HG03575 (cell line): ENCODE measurements around the gene TRIM59.

Source experiments
- ATAC-seq: cut with Tn5 transposase; IDR thresholded peaks from one replicate; pipeline ENCODE4 v1.9.1; 2021; ENCODE audit not compliant: unreplicated experiment, insufficient number of reproducible peaks, low FRiP score; ENCODE audit errors: extremely low read depth

Gene TRIM59, protein sequence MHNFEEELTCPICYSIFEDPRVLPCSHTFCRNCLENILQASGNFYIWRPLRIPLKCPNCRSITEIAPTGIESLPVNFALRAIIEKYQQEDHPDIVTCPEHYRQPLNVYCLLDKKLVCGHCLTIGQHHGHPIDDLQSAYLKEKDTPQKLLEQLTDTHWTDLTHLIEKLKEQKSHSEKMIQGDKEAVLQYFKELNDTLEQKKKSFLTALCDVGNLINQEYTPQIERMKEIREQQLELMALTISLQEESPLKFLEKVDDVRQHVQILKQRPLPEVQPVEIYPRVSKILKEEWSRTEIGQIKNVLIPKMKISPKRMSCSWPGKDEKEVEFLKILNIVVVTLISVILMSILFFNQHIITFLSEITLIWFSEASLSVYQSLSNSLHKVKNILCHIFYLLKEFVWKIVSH

DNA sequence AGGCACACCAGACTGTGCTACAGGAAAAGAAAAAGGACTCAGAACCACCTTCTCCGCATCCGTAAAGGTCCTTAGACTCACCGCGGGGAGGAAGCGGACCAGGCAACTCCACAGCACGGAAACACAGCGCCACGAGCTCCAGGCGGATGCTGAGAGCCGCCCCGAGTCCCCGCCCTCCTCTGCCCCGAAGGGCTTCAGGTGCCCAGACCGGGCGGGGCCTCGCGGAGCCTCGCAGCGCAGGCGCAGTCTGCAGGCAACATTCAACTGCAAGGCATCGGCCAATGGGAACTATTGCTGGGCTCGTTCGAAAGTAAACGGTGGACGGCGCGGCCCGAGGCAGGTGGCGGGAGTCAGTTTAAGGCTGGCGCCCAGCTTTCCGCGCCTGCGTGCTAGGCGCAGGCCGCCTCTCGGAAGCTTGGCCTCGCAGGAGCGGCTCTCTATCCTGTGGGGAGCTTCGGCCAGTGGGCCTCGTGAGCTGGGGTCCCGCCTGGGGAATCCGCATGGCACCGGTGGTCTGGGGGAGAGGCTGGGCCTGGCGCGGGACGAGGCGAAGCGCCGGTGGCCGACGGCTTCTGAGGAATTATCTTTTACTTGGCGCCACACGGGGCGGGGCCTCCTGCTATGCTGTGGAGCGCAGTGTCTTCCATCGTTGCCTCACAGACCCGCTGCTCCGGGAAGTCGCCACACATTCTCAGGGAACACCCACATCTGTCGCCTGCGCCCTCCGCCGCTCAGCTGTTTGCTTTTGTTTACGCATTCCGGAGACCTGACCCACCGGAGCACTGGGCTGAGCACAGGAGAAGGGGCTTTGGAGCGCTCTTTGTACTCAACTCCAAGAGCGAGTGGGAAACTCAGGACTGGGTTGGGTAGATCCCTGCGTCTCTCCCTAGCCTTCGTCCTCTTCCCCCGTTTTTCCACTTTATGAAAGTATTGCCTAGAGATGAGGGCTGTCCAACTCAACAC lies at the start of gene TRIM59:
Gene TRIM59, minus strand, starts transcription at position 151 of the 963 bp plus-strand sequence. CDS start 10,603 bp downstream, outside the sequence.
- ATAC-seq = peak; percentile 89

DNA sequence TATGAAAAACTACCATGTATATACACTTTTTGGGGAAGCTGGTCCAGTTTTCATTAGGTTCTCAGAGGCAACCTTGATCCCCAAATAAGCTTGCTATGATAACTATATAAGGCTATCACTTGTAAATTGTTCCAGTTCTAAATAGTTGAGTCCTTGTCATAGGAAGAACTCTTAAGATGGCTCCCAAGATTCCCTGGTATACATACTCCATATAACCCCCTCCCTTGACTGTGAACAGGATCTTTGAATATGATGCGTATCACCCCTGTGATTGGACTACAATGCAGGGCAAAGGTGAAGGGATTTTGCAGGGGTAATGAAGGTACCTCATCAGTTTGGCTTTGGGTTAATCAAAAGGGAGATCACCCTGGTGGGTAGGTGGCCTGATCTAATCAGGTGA lies 48.6 kb upstream of the TRIM59 start:
- no peak for ATAC-seq

DNA sequence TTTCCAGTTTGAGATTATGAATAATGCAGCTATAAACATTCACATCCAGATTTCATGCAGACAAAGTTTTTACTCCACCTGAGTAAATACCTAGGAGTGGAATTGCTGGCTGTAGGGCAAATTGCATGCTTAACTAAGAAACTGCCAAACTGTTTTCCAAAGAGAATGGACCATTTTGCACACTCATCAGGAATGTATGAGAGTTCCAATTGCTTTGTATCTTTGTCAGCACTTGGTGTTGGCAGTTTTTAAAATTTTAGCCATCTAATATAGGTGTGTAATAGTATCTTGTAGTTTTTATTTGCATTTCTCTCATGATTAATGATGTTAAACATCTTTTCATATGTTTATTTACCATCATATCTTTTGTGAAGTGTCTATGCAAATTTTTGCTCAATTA lies 40.6 kb upstream of the TRIM59 start:
- no peak for ATAC-seq

DNA sequence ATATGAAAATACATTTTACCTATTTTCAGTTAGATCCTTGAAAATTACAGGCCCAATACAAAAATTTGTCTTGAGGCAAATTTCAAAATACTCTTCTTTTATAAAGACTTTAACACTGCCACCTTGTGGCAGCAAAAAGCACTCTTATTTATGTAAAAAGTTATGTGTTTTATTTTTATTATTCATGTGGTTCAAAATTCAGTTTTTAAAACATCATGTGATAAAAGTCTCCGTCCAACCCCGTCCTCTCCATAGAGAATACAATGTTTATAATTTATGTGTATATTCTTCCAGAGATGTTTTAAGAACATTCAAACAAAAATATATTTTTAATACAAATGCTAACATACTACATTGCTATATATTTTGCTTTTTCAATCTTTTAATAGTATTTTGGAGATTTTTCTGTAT lies 36.9 kb upstream of the TRIM59 start:
- no peak for ATAC-seq

DNA sequence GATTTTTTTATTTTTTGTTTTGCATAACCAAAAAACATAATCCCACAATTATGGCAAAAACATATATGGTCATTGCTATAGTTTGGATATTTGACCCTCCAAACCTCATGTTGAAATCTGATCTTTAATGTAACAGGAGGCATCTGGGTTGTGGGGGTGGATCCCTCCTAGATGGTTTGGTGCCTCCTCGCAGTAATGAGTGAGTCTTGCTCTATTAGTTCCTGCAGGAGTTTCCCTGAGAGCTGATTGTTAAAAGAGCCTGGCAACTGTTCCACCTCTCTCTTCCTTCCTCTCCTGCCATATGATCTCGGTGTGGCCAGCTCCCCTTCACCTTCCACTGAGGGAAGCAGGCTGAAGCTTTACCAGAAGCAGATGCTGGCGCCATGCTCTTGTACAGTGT lies 33.2 kb upstream of the TRIM59 start:
- no peak for ATAC-seq

DNA sequence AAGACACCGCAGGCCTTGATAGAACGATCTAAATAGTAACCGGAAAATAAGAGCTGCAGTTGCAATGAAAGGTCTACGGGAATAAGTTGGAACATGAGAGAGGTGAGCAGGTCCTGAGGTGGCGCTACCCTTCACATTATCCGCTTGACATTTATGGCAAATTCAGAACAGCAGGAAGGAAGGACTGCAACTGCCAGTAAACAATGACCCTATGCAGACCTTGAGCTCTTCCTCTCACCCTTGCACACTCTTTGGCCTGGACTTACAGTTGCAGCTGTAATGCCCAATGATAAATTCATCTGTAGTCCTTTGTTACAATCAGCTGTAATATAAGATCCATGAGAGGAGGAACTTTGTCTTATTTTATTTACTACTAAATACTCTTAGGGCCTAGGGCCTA lies 32.3 kb upstream of the TRIM59 start:
- no peak for ATAC-seq

DNA sequence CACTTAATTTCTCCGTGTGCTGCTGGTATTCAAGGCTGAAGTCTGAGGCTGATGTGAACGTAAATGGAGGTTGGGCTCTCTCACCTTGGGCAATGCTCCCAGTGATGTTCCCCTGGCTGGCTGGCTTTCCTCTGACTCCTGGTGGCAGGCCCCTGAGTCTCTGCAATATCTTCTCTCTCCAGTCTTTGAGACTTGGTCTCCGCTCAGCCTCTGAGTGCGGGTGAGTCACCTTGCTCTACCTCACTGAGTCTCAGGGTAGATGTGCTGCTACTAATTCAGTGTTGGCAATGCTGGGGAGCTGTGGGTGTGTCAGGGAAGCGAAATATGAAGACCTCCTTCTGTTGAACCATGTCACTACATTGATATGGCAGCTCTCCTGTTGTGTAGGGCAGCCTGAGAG lies 31.3 kb upstream of the TRIM59 start:
- ATAC-seq = no peak

DNA sequence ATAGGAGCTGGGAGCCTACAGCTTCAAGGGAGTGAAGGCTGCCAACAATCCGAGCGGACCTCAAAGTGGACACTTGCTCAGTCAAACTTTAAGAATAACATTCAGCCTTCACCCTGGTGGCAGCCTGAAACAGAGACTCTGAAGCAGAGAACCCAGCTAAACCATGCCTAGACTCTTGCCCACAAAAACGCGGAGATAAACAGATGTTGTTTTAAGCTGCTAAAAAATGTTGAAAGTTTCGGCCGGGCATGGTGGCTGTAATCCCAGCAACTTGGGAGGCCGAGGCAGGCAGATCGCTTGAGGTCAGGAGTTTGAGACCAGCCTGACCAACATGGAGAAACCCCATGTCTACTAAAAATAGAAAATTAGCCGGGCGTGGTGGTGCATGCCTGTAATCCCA lies 29.8 kb upstream of the TRIM59 start:
- ATAC-seq = no peak

DNA sequence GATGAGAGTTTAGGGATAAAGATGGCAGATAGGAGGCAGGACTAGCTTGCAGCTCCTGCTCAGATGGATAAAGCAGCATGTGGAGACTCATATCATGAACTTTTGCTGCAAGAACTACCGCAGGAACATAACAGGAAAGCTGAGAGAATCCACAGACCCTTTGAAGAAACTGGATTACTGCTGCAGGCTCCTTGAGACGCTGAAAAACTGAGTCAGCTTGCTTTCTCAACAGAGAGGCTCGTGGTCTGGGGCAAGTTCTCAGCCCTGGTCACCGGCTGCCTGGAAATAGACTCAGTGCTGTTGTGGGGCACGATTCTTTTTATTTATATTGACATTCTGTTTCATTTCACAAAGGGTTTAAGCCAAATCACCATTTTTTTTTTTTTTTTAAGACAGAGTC lies 28.8 kb upstream of the TRIM59 start:
- no peak for ATAC-seq

DNA sequence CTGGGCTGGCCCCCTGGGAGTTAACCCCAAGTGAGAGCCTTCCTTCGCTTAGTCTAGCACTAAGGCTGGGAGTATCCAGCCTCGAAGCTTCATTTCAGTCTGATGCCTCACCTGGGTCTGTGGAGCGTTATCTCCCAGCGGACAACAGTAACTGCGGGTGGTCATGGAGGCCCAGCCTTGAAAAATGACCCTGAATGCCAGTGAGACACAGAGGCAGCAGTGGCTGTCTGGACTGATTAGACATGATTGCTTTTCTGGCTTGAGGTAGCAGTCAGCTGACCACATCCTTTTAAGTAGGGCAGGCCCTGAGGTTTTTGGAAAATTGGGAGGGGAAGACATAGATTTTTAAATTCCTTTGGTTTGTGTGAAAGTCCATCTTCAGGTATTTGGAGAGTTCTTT lies 28.2 kb upstream of the TRIM59 start:
- no peak for ATAC-seq

DNA sequence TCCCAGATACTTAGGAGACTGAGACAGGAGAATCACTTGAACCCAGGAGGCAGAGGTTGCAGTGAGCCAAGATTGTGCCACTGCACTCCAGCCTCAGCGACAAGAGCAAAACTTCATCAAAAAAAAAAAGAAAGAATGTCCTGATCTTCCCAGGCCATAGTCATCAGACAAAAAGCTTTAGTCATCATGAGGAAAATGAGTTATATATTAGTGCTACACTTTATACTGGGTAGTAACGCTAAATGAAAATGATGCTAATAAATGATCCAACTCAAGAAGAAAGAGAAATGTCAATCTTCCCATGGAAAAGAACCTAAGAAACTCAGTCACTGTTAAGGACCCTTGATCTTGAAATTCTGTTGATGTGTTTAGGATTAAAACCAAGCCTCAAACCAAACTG lies 26.3 kb upstream of the TRIM59 start:
- ATAC-seq = no peak

DNA sequence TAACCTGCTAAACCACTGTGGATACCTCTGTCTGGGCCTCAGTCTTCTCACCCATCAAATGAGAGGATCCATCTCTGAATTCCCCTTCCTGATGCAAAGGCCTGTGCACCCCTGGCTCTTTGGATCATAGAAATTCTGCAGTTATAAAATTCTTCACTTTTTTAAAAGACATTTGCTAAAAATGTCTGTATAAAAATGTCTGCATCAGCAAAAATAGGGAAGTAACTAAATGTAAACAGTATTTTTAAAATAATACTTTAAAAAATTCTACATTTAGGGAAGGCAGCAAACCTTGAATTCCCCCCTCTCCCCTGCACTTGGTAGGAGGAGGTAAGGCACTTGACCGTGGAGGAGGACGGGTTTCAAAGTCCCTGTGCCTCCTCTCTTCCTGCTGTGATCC lies 25.6 kb upstream of the TRIM59 start:
- ATAC-seq = no peak

DNA sequence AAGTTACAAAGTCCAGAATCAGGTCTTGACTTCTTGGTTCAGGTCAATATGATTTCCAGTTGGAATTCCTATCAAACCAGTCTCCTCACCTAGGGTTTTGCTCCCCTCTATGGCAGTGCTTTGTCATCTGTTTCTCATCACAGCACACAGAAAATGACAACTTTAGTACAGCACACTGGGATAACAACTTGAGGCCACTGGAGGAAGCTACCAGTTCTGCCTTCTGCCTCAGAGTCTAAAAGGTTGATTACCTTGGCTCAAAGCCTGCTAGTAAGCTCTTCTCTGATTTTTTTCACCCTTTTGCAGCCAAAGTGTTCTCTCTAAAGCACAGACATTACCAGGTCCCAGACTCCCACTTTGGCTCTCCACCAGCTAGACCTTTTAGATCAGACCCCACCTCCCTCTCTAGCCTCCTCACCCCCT lies 24.8 kb upstream of the TRIM59 start:
- no peak for ATAC-seq

DNA sequence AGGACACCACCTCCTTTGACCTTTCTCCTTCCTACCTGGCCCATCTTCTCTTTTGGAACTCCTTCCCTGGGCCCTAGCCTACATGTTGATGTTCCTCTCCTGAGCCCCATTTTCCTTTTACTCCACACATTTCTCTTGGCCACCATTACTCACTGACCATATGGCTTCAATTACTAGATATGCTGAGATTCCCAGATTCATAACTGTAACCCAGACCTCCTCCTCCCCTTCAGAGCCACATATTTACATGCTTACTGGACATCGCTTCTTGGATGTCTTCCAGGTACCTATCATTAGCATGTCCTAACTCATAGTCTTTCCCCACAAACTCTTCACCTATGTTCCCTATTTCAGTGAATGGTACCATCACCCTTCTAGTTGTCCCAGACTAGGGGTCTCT lies 24.4 kb upstream of the TRIM59 start:
- no peak for ATAC-seq

DNA sequence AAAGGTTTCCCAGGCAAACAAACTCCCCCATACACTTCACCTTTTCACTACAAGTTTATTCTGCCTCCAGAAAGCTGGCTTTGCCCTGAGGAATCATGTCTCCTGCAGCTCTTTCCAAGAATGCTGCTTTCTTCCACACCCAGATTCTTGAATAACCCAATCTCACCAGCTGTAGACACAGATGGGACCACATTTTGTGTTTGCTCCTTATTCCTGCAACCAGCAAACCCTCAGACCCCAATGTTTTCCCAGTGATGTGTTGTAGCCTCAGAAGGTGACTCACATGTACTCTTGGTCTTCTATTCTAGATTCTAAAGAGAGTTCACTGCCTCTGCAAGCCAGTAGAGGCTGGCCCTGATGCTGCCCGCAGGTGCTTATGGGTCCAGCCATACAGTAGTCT lies 23.6 kb upstream of the TRIM59 start:
- ATAC-seq = no peak

DNA sequence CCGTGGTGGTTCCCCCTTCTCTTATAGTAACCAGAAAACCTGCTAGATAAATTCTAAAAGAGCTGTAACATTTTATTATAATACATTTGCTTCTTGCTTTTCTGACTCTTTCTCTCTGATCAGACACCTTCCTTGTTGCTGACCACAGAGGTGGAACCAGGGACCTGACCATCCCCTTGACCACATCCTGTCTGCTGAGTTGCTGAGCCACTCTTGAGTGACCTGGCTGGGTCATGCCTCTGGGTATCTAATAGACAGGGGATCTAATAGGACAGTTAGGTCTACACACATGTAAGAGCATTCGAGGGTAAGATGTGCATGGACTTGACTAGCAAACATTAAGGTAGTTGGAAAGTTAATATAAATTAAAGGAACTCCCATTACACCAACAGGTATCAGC lies 22.8 kb upstream of the TRIM59 start:
- no peak for ATAC-seq

DNA sequence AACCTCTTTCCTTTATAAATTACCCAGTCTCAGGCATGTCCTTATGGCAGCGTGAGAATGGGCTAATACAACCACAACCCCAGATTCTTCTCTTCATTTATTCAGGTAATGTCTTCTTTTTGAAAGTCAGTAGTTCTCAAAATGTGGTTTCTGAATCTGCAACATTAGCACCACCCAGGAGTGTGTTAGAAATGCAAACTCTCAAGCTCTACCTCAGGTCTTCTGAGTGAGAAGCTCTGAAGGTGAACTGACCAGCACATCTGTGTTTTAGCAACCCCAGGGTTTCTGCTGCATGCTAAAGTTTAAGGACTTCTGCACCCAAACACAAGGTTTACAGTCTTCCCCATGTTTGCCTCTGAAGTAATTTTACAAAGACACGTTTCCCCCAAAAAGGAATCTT lies 22.3 kb upstream of the TRIM59 start:
- ATAC-seq = no peak

DNA sequence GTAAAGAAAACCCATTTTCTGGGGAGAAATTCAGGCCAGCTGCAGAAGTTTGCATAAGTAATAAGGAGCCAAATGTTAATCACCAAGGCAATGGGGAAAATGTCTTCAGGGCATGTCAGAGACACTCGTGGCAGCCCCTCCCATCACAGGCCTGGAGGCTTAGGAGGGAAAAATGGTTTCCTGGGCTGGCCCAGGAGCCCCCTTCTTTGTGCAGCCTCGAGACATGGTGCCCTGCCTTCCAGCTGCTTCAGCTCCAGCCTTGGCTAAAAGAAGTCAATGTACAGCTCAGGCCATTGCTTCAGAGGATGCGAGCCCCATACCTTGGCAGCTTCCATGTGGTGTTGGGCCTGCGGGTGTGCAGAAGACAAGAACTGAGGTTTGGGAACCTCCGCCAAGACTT lies 20.6 kb upstream of the TRIM59 start:
- ATAC-seq = no peak

DNA sequence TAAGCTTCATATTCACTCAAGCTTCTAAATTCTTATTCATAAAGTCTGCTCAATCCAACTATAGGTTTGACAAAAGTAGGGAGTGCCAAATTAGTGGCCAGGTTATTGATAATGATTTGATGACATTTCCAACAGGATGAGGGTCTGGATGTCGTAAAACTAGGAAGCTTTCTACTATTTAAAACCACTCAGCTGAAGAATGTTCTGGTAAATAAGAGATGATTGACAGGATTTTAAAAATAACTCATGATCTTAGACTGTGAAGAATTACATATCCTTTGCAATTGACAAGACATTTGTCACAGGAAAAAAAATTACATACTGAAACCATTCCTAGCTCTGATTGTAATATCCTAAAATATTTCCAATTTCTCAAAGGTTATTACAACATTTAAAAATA lies 15.4 kb upstream of the TRIM59 start:
- ATAC-seq = no peak

DNA sequence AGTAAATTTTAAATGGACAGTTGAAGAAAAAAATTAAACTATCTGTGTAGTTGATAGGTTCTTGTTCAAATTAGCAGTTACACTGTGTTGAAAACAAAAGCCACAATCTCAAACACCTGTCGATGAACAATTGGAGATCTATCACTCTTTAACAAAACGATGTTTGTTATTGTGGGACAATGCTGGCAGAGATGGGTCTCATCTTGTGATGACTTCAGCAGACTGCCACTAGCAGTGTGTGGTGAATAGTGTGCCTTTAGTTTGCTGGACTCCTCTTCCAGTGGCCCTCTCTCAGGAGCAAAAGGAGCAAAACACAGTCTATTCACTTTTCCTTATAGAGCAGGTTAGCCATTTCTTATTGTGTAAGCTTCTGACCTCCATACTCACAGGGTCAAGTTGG lies 14.7 kb upstream of the TRIM59 start:
- ATAC-seq = no peak
